ENCODE measurements around the gene SH3PXD2A.

Gene SH3PXD2A

GRCh38 chr10:103602852-103603155, 252.6 kb downstream of the SH3PXD2A start:
- Histone ChIP-seq H3K36me3 (ENCODE audit: control insufficient read depth in 1 of 2, insufficient read depth in 2 of 2, low read length in 2 of 2) (peaks cover 20 to 28% of the 10 kb centered on the region in 2 experiments), H3K14ac (ENCODE audit: low read length) (no peak overlapping the region), H3K9ac (ENCODE audit: low read length) (no peak overlapping the region), H3K79me1 (ENCODE audit: low read length) (no peaks in the 10 kb centered on the region), H3K4me3 (ENCODE audit: low read depth, low read length) (no peak overlapping the region), H2BK120ac (ENCODE audit: insufficient read depth, low read length, poor library complexity) (no peak overlapping the region), H2BK5ac (ENCODE audit: low read depth, low read length, poor library complexity) (no peak overlapping the region), H4K8ac (ENCODE audit: low read depth, low read length) (no peak overlapping the region), H4K12ac (ENCODE audit: low read depth, low read length) (no peak overlapping the region), H4K91ac (ENCODE audit: low read depth, low read length) (no peak overlapping the region), H3K9me3 (ENCODE audit: insufficient read depth, low read depth, low read length) (peaks cover 6% of the 10 kb centered on the region), H3K18ac (ENCODE audit: low read length) (no peak overlapping the region), H2AFZ (ENCODE audit: insufficient read depth, low read length, poor library complexity) (no peak overlapping the region), H2BK12ac (ENCODE audit: low read length) (no peak overlapping the region), H3K4me1 (ENCODE audit: control insufficient read depth in 1 of 2, insufficient read depth in 2 of 2, low read length in 2 of 2) (no peaks in the 10 kb centered on the region), H3K27me3 (ENCODE audit: insufficient read depth, low read length) (no peaks in the 10 kb centered on the region), H2AK5ac (ENCODE audit: low read length) (no peak overlapping the region), H3K23ac (ENCODE audit: low read length) (no peak overlapping the region), H3K79me2 (ENCODE audit: control insufficient read depth, insufficient read depth, low read length, poor library complexity) (no peaks in the 10 kb centered on the region), H3K4me2 (ENCODE audit: low read length) (no peak overlapping the region), H3K27ac (ENCODE audit: low read depth, low read length) (no peak overlapping the region), H3K4ac (ENCODE audit: low read depth, low read length) (no peak overlapping the region)
- DNase-seq = no peak
- WGBS (ENCODE audit: extremely low coverage, insufficient coverage, insufficient read length) = no CpG with 5 or more reads among the region's 16 CpGs

GRCh38 chr10:103602028-103602851, 253.1 kb downstream of the SH3PXD2A start:
- H3K23ac ChIP-seq (ENCODE audit: low read length) = no peak overlapping the region
- no peak overlapping the region for H3K4ac ChIP-seq (ENCODE audit: low read depth, low read length)
- H3K79me1 ChIP-seq (ENCODE audit: low read length) = no peaks in the 10 kb centered on the region
- H4K91ac ChIP-seq (ENCODE audit: low read depth, low read length) = no peak overlapping the region
- no peak overlapping the region for H2BK12ac ChIP-seq (ENCODE audit: low read length)
- H3K27ac ChIP-seq (ENCODE audit: low read depth, low read length) = no peak overlapping the region
- H3K14ac ChIP-seq (ENCODE audit: low read length) = no peak overlapping the region
- H3K27me3 ChIP-seq (ENCODE audit: insufficient read depth, low read length) = no peaks in the 10 kb centered on the region
- H3K36me3 ChIP-seq (ENCODE audit: control insufficient read depth in 1 of 2, insufficient read depth in 2 of 2, low read length in 2 of 2) = peaks cover 20 to 28% of the 10 kb centered on the region in 2 experiments
- H3K9me3 ChIP-seq (ENCODE audit: insufficient read depth, low read depth, low read length) = peaks cover 6% of the 10 kb centered on the region
- H4K8ac ChIP-seq (ENCODE audit: low read depth, low read length) = no peak overlapping the region
- DNase-seq = peak; percentile 36 to 58
- no CpG with 5 or more reads among the region's 47 CpGs for WGBS (ENCODE audit: extremely low coverage, insufficient coverage, insufficient read length)
- H2BK5ac ChIP-seq (ENCODE audit: low read depth, low read length, poor library complexity) = no peak overlapping the region
- no peak overlapping the region for H2AK5ac ChIP-seq (ENCODE audit: low read length)
- H2AFZ ChIP-seq (ENCODE audit: insufficient read depth, low read length, poor library complexity) = no peak overlapping the region
- no peak overlapping the region for H2BK120ac ChIP-seq (ENCODE audit: insufficient read depth, low read length, poor library complexity)
- no peak overlapping the region for H3K18ac ChIP-seq (ENCODE audit: low read length)
- no peak overlapping the region for H3K9ac ChIP-seq (ENCODE audit: low read length)
- H3K4me2 ChIP-seq (ENCODE audit: low read length) = no peak overlapping the region
- no peaks in the 10 kb centered on the region for H3K79me2 ChIP-seq (ENCODE audit: control insufficient read depth, insufficient read depth, low read length, poor library complexity)
- no peak overlapping the region for H4K12ac ChIP-seq (ENCODE audit: low read depth, low read length)
- H3K4me3 ChIP-seq (ENCODE audit: low read depth, low read length) = no peak overlapping the region
- H3K4me1 ChIP-seq (ENCODE audit: control insufficient read depth in 1 of 2, insufficient read depth in 2 of 2, low read length in 2 of 2) = no peaks in the 10 kb centered on the region

GRCh38 chr10:103600956-103601569, 254.3 kb downstream of the SH3PXD2A start:
- Histone ChIP-seq H4K8ac (ENCODE audit: low read depth, low read length) (no peak overlapping the region), H3K27me3 (ENCODE audit: insufficient read depth, low read length) (no peaks in the 10 kb centered on the region), H4K12ac (ENCODE audit: low read depth, low read length) (no peak overlapping the region), H3K9ac (ENCODE audit: low read length) (no peak overlapping the region), H2AK5ac (ENCODE audit: low read length) (no peak overlapping the region), H2BK120ac (ENCODE audit: insufficient read depth, low read length, poor library complexity) (no peak overlapping the region), H4K91ac (ENCODE audit: low read depth, low read length) (no peak overlapping the region), H3K14ac (ENCODE audit: low read length) (no peak overlapping the region), H3K4me3 (ENCODE audit: low read depth, low read length) (no peak overlapping the region), H3K23ac (ENCODE audit: low read length) (no peak overlapping the region), H3K18ac (ENCODE audit: low read length) (no peak overlapping the region), H3K9me3 (ENCODE audit: insufficient read depth, low read depth, low read length) (peaks cover 5% of the 10 kb centered on the region), H3K27ac (ENCODE audit: low read depth, low read length) (no peak overlapping the region), H2BK12ac (ENCODE audit: low read length) (no peak overlapping the region), H3K4ac (ENCODE audit: low read depth, low read length) (no peak overlapping the region), H3K79me2 (ENCODE audit: control insufficient read depth, insufficient read depth, low read length, poor library complexity) (no peaks in the 10 kb centered on the region), H3K36me3 (ENCODE audit: control insufficient read depth in 1 of 2, insufficient read depth in 2 of 2, low read length in 2 of 2) (peaks cover 23 to 28% of the 10 kb centered on the region in 2 experiments), H3K79me1 (ENCODE audit: low read length) (no peaks in the 10 kb centered on the region), H3K4me1 (ENCODE audit: control insufficient read depth in 1 of 2, insufficient read depth in 2 of 2, low read length in 2 of 2) (no peaks in the 10 kb centered on the region), H2BK5ac (ENCODE audit: low read depth, low read length, poor library complexity) (no peak overlapping the region), H2AFZ (ENCODE audit: insufficient read depth, low read length, poor library complexity) (no peak overlapping the region), H3K4me2 (ENCODE audit: low read length) (no peak overlapping the region)
- whole genome bisulfite sequencing (ENCODE audit: extremely low coverage, insufficient coverage, insufficient read length) = no CpG with 5 or more reads among the region's 7 CpGs
- no peak for DNase-seq

GRCh38 chr10:103600325-103600724, 255.1 kb downstream of the SH3PXD2A start:
- H2BK12ac ChIP-seq (ENCODE audit: low read length) = no peak overlapping the region
- no peak overlapping the region for H4K8ac ChIP-seq (ENCODE audit: low read depth, low read length)
- H3K9me3 ChIP-seq (ENCODE audit: insufficient read depth, low read depth, low read length) = peaks cover 2% of the 10 kb centered on the region
- H3K27ac ChIP-seq (ENCODE audit: low read depth, low read length) = no peak overlapping the region
- no peaks in the 10 kb centered on the region for H3K27me3 ChIP-seq (ENCODE audit: insufficient read depth, low read length)
- H3K14ac ChIP-seq (ENCODE audit: low read length) = no peak overlapping the region
- H3K4ac ChIP-seq (ENCODE audit: low read depth, low read length) = no peak overlapping the region
- peaks cover 20 to 28% of the 10 kb centered on the region in 2 experiments for H3K36me3 ChIP-seq (ENCODE audit: control insufficient read depth in 1 of 2, insufficient read depth in 2 of 2, low read length in 2 of 2)
- H2AK5ac ChIP-seq (ENCODE audit: low read length) = no peak overlapping the region
- no peaks in the 10 kb centered on the region for H3K79me2 ChIP-seq (ENCODE audit: control insufficient read depth, insufficient read depth, low read length, poor library complexity)
- H4K91ac ChIP-seq (ENCODE audit: low read depth, low read length) = no peak overlapping the region
- H2BK120ac ChIP-seq (ENCODE audit: insufficient read depth, low read length, poor library complexity) = no peak overlapping the region
- no peak for DNase-seq
- no CpG with 5 or more reads among the region's 6 CpGs for WGBS (ENCODE audit: extremely low coverage, insufficient coverage, insufficient read length)
- no peak overlapping the region for H3K18ac ChIP-seq (ENCODE audit: low read length)
- H3K79me1 ChIP-seq (ENCODE audit: low read length) = no peaks in the 10 kb centered on the region
- H3K4me1 ChIP-seq (ENCODE audit: control insufficient read depth in 1 of 2, insufficient read depth in 2 of 2, low read length in 2 of 2) = no peaks in the 10 kb centered on the region
- H3K9ac ChIP-seq (ENCODE audit: low read length) = no peak overlapping the region
- no peak overlapping the region for H2AFZ ChIP-seq (ENCODE audit: insufficient read depth, low read length, poor library complexity)
- no peak overlapping the region for H4K12ac ChIP-seq (ENCODE audit: low read depth, low read length)
- H2BK5ac ChIP-seq (ENCODE audit: low read depth, low read length, poor library complexity) = no peak overlapping the region
- no peak overlapping the region for H3K23ac ChIP-seq (ENCODE audit: low read length)
- H3K4me3 ChIP-seq (ENCODE audit: low read depth, low read length) = no peak overlapping the region
- H3K4me2 ChIP-seq (ENCODE audit: low read length) = no peak overlapping the region

Measured in trophoblast cell (in vitro differentiated cells and primary cell).